ENCODE results near the gene NCKAP5.
"Not testable (repeated sequence)": the region's sequence is repeated elsewhere in the genome, so short reads cannot be mapped to it uniquely, and the experiment has no call there.

NCKAP5 gene

DNA sequence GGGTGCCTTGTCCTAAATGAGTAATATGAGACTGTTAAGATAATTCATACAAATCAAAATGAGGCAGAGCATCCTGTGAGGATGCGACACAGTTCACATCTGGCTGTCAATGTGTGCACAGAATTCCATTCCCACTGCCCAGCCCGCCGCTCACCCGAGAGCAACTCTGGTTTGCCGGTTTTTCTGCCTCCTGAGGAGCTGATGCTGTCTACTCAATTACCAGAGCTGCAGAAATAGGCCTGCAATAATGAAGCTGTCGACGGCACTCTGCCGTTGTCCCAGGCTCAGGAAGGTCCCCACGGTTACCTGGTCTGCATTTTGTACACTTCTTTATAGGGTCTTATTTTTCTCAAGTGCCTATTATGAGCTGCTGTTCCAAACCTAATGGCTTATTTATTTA lies 842.5 kb downstream of the NCKAP5 start:
- no peaks in the 10 kb centered on the region for H3K4me1 Mint-ChIP-seq (ENCODE audit: low read depth)
- H3K9me3 Mint-ChIP-seq, result no peaks in the 10 kb centered on the region
- no peaks in the 10 kb centered on the region for H3K36me3 Mint-ChIP-seq (ENCODE audit: low read depth)
- no peaks in the 10 kb centered on the region for H3K27me3 Mint-ChIP-seq
- intact Hi-C loops (cut with micrococcal nuclease), result no loop called here
- no peak overlapping the region for H3K27ac Mint-ChIP-seq
- H3K4me3 Mint-ChIP-seq, result no peak overlapping the region

DNA sequence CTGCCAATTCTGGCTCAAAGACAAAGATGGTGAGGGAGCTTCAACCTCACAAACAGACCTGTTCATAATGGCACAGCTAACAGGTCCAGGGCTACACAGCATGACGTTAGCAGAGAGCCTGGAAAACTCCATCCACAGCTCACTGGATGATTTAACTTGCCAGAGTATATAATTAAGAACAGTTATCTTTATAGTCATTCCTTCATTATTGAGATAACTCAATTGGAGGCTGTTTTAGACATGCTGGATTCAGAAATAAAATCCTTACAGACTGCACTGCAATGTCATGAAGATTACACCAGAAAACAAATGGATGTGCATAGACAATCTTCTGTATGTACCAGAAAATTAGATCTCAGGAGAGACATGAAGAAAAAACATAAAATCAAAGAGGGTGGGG lies 843.1 kb downstream of the NCKAP5 start:
- Mint-ChIP-seq H3K4me3 (no peak overlapping the region), H3K27ac (no peak overlapping the region), H3K4me1 (ENCODE audit: low read depth) (no peaks in the 10 kb centered on the region), H3K9me3 (no peaks in the 10 kb centered on the region), H3K36me3 (ENCODE audit: low read depth) (no peaks in the 10 kb centered on the region), H3K27me3 (no peaks in the 10 kb centered on the region)
- intact Hi-C loops (cut with micrococcal nuclease), result no loop called here

DNA sequence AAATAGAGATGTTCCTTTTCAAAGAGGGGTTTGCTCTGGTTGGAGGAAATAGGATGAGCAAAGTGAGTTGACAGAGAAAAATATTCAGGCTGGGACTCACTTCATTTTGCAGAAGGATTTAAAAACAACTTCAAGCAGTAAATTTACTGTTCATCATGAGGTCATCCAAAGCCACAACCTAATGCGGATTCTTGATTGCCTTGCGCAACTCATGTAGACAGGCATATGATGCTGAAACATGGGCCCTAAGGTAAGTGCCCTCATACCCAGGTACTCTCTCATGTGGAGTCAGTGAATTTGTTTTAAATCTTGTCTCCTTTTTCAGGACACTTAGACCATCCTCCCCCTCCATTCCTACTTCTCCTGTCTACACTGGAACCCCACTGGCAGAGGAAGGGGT lies 846.3 kb downstream of the NCKAP5 start:
- Mint-ChIP-seq H3K27me3 (no peaks in the 10 kb centered on the region), H3K9me3 (no peaks in the 10 kb centered on the region), H3K36me3 (ENCODE audit: low read depth) (no peaks in the 10 kb centered on the region), H3K27ac (no peak overlapping the region), H3K4me3 (no peak overlapping the region), H3K4me1 (ENCODE audit: low read depth) (no peaks in the 10 kb centered on the region)
- intact Hi-C loops (cut with micrococcal nuclease), result no loop called here

- Mint-ChIP-seq H3K4me3 (no peak overlapping the region), H3K4me1 (ENCODE audit: low read depth) (no peaks in the 10 kb centered on the region), H3K27ac (no peak overlapping the region), H3K36me3 (ENCODE audit: low read depth) (no peaks in the 10 kb centered on the region), H3K9me3 (no peaks in the 10 kb centered on the region), H3K27me3 (no peaks in the 10 kb centered on the region)
- intact Hi-C loops (cut with micrococcal nuclease), result no loop called here
Measured at GRCh38 chr2:132720393-132720792, 847.9 kb downstream of the NCKAP5 start.

DNA sequence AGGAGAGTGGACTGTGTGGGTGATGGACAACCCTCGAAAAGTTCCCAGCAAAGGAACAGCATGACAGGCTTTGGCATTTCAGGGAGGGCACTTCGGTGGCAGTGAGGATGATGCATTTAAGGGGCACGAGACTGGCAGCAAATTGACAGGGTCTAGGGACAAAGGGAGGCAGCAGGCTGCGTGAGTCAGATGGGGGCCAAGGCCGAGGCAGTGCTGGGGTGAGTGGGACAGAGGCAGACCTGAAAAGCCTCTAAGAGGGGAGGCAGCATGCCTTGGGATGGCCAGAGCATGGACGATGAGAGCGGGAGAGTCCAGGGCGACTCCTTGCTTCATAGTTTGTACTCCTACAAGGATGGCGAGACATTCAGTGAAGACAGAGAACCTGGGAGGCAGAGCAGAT lies 848.8 kb downstream of the NCKAP5 start:
- no peak overlapping the region for H3K27ac Mint-ChIP-seq
- no peaks in the 10 kb centered on the region for H3K9me3 Mint-ChIP-seq
- no peaks in the 10 kb centered on the region for H3K27me3 Mint-ChIP-seq
- no peaks in the 10 kb centered on the region for H3K4me1 Mint-ChIP-seq (ENCODE audit: low read depth)
- H3K36me3 Mint-ChIP-seq (ENCODE audit: low read depth), result no peaks in the 10 kb centered on the region
- intact Hi-C loops (cut with micrococcal nuclease), result no loop called here
- no peak overlapping the region for H3K4me3 Mint-ChIP-seq

- no peaks in the 10 kb centered on the region for H3K36me3 Mint-ChIP-seq (ENCODE audit: low read depth)
- no peaks in the 10 kb centered on the region for H3K9me3 Mint-ChIP-seq
- H3K4me3 Mint-ChIP-seq, result no peak overlapping the region
- no peaks in the 10 kb centered on the region for H3K27me3 Mint-ChIP-seq
- H3K4me1 Mint-ChIP-seq (ENCODE audit: low read depth), result no peaks in the 10 kb centered on the region
- no peak overlapping the region for H3K27ac Mint-ChIP-seq
- intact Hi-C loops (cut with micrococcal nuclease), result no loop called here
Measured at GRCh38 chr2:132716954-132717353, 851.3 kb downstream of the NCKAP5 start.

DNA sequence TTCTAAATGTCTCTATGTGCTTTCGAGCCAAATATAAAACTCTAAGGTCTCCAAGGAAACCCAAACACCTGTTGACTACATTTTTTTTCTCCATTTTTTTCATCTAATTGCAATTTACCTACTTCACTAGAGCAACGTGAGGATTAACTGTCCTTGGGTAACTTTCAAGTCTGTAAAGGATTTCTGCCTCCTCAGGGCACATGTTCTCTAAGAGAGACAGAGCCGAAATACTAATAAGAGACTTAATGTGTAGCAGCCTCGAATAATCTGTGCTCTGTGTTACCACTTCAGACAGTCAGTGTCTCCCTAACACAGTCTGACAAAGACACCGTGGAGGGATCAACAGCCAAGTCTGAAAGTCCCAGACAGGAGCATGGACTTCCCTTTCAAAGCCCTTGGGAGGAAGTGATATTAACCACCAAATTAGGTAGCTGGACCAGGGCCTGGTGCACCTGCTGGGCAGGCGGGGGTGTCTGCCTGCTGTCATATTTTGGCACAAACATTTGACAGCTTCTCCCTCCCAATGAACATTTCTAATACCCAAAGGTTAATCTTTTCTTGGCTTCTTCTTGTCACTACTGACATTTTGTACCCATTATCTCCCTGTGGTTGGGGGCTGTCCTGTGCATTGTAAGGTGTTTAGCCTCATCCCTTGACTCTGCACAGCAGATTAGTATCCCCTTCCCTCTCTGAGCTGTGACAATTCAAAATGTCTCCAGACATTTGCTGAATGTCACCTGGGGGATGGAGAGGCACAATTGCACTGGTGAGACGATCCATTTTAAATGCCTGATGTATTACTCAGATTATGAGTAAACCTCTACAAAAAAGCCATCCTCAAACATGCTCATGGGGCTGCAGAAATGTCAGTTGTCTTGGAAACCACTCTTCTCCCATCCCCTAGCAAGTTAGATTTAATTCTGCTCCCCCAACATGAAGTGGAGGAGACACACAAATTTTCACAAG lies 852.6 kb downstream of the NCKAP5 start:
- Mint-ChIP-seq H3K4me1 (ENCODE audit: low read depth) (no peaks in the 10 kb centered on the region), H3K27ac (no peak overlapping the region), H3K36me3 (ENCODE audit: low read depth) (no peaks in the 10 kb centered on the region), H3K27me3 (no peaks in the 10 kb centered on the region), H3K4me3 (no peak overlapping the region), H3K9me3 (no peaks in the 10 kb centered on the region)
- intact Hi-C loops (cut with micrococcal nuclease), result no loop called here

DNA sequence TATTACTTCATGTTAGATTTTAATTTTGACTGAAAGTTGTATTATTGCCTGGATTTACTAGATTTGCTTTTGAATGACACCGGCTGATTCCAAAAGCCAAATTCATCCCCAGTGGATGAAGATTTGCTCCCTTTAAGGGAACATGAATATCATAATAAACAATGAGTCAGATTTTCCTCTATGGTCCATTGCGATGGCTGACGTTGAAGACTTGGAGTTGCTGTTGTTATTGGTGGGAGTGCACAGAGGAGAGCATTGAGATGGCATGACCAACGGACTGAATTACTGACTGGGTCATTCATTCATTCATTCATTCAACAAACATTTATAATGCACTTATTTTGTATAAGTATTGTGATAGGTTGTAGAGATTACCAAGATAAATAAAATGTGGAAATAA lies 864.9 kb downstream of the NCKAP5 start:
- no peak overlapping the region for H3K27ac Mint-ChIP-seq
- no peaks in the 10 kb centered on the region for H3K27me3 Mint-ChIP-seq
- intact Hi-C loops (cut with micrococcal nuclease), result no loop called here
- no peaks in the 10 kb centered on the region for H3K4me1 Mint-ChIP-seq (ENCODE audit: low read depth)
- H3K36me3 Mint-ChIP-seq (ENCODE audit: low read depth), result no peaks in the 10 kb centered on the region
- no peaks in the 10 kb centered on the region for H3K9me3 Mint-ChIP-seq
- no peak overlapping the region for H3K4me3 Mint-ChIP-seq

DNA sequence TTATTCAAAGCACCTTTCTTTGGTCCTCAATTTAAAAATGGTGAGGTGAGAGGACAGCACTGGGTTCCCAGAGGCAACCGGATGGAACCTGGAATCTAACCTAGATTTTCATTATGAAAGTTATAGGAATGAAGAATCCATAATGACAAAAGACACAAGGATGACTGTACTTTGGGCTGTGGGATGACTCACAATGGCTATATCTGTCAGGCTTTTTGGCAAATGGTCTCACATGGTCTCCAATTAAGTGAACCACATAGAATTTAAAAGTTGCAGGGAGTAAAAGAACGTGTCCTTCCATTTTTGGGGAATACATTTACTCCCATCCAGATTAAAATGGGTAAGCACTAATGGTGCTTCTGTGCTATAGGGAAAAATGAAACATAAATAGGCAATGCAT lies 866.5 kb downstream of the NCKAP5 start:
- no peak overlapping the region for H3K4me3 Mint-ChIP-seq
- no peak overlapping the region for H3K27ac Mint-ChIP-seq
- no peaks in the 10 kb centered on the region for H3K36me3 Mint-ChIP-seq (ENCODE audit: low read depth)
- H3K4me1 Mint-ChIP-seq (ENCODE audit: low read depth), result no peaks in the 10 kb centered on the region
- no peaks in the 10 kb centered on the region for H3K9me3 Mint-ChIP-seq
- no peaks in the 10 kb centered on the region for H3K27me3 Mint-ChIP-seq
- intact Hi-C loops (cut with micrococcal nuclease), result no loop called here

GRCh38 chr2:132699802-132700201 lies 868.5 kb downstream of the NCKAP5 start:
- H3K27me3 Mint-ChIP-seq; H3K4me3 Mint-ChIP-seq; H3K36me3 Mint-ChIP-seq (ENCODE audit: low read depth); H3K9me3 Mint-ChIP-seq; intact Hi-C loops (cut with micrococcal nuclease); H3K27ac Mint-ChIP-seq; H3K4me1 Mint-ChIP-seq (ENCODE audit: low read depth): not testable (repeated sequence)

GRCh38 chr2:132698347-132698746 lies 869.9 kb downstream of the NCKAP5 start:
- H3K9me3 Mint-ChIP-seq; intact Hi-C loops (cut with micrococcal nuclease): not testable (repeated sequence)

GRCh38 chr2:132697556-132698205 lies 870.6 kb downstream of the NCKAP5 start:
- Mint-ChIP-seq H3K4me1 (ENCODE audit: low read depth) (no peaks in the 10 kb centered on the region), H3K27me3 (no peaks in the 10 kb centered on the region), H3K9me3 (no peaks in the 10 kb centered on the region), H3K27ac (no peak overlapping the region), H3K36me3 (ENCODE audit: low read depth) (no peaks in the 10 kb centered on the region), H3K4me3 (no peak overlapping the region)
- intact Hi-C loops (cut with micrococcal nuclease), result no loop called here

More at GRCh38 chr2:132698347-132698746, 869.9 kb downstream of the NCKAP5 start:
- H3K27ac Mint-ChIP-seq; H3K4me3 Mint-ChIP-seq; H3K4me1 Mint-ChIP-seq (ENCODE audit: low read depth); H3K27me3 Mint-ChIP-seq; H3K36me3 Mint-ChIP-seq (ENCODE audit: low read depth): not testable (repeated sequence)

DNA sequence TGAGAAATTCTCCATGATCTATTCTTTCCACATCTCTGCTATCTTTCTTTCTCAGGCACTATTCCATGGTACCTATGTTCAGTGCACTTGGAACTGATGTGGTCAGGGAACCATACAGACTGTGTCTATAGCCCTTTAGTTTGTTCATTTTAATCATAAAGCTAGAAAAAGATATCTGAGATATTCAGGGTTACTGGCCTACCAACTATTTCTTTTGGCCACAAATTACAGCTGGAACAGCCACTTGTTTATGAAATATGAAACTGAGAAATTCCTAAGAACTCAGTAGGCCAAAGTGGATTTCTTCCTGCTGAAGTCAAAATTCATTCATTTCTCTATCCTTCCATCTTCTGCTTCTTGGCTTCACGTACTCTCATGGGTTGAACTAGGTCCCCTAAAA lies 875.4 kb downstream of the NCKAP5 start:
- Mint-ChIP-seq H3K9me3 (no peaks in the 10 kb centered on the region), H3K27ac (no peak overlapping the region), H3K4me3 (no peak overlapping the region), H3K4me1 (ENCODE audit: low read depth) (no peaks in the 10 kb centered on the region), H3K27me3 (peaks cover 3% of the 10 kb centered on the region), H3K36me3 (ENCODE audit: low read depth) (no peaks in the 10 kb centered on the region)
- intact Hi-C loops (cut with micrococcal nuclease), result no loop called here

GRCh38 chr2:132691556-132691955 lies 876.7 kb downstream of the NCKAP5 start:
- Mint-ChIP-seq H3K4me1 (ENCODE audit: low read depth) (no peaks in the 10 kb centered on the region), H3K27me3 (peaks cover 3% of the 10 kb centered on the region), H3K4me3 (no peak overlapping the region), H3K36me3 (ENCODE audit: low read depth) (no peaks in the 10 kb centered on the region), H3K9me3 (no peaks in the 10 kb centered on the region), H3K27ac (no peak overlapping the region)
- intact Hi-C loops (cut with micrococcal nuclease), result no loop called here

All from dendritic cell treated with granulocyte-macrophage colony-stimulating factor and Interleukin-4, amounts not matched to agents 40 ng/mL and 50 ng/mL, for 4 days (primary cell).